Measurements from ENCODE around the gene NDUFS4.
"Not testable (repeated sequence)": the region's sequence is repeated elsewhere in the genome, so short reads cannot be mapped to it uniquely, and the experiment has no call there.

The NDUFS4 gene

DNA sequence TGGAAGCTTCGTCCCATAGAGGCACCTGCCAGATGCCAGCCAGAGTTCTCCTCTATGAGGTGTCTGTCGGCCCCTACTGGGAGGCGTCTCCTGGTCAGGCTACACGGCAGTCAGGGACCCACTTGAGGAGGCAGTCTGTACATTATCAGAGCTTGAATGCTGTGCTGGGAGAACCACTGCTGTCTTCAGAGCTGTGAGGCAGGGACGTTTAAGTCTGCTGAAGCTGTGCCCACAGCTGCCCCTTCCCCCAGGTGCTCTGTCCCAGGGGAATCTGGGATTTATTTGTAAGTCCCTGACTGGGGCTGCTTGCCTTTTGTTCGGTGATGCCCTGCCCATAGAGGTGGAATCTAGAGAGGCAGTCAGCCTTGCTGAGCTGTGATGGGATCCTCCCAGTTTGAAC, 70.8 kb downstream of the NDUFS4 start:
- no peak for DNase-seq (ENCODE audit: low read depth, low spot score)
- no peak overlapping the region for H3K4me3 ChIP-seq (ENCODE audit: low read length)

DNA sequence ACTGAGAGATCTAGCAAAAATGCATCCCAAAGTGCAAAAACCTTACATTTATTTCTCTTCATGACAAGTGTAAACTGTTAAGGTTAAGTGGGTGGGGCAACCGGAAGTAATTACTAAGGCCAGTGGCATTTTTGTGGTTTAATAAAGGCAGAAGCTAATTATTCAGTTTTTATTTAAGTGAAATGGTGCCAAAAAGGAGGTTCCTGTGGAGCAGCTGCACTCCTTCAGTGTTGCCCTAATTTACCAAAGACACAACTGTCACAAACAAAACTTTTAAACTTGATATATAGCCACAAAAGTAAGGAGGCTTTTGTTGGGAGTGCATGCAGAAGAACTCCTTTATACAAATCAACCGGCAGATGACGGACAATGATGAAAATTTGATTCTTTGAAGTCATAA, 81.6 kb downstream of the NDUFS4 start:
- H3K4me3 ChIP-seq (ENCODE audit: low read length), result no peak overlapping the region
- DNase-seq (ENCODE audit: low read depth, low spot score), result no peak

DNA sequence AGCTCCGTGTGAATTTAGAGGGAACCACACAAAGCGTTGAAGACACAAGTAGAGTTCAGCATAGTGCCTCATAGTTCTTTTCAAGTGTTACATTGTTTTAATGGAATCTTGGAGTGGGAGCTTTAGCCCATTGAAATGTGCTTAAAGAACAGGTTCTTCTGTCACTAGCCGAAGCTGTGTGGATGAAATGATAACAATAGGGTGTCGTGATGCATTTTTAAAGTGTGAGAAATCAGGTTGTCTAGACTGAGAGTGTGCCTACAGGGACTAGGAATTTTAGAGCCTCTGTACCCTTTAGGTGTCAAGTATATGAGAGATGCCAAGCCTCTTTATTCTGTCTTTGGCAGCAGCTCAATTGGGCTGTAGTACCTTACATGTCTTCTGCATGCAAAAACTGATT, 83.0 kb downstream of the NDUFS4 start:
- DNase-seq (ENCODE audit: low read depth, low spot score), result no peak
- H3K4me3 ChIP-seq (ENCODE audit: low read length), result no peak overlapping the region

DNA sequence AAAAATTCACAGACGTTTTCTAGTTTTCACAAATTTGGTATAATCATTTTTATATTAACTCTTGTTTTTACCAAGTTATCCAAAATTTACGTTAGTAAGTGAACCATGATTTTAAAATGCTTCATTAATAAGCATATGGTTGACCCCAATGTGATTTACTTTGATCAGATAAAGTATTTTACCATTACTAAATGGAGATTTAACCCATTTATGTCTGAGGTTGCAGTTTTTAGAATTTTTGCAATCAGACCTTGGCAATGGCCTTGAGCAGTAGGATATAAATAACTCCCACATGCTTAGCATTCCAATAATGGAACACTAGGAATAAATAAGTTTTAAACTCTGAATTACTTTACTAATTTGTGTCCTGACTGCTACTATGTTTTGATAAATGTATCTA, 84.6 kb downstream of the NDUFS4 start:
- no peak for DNase-seq (ENCODE audit: low read depth, low spot score)
- H3K4me3 ChIP-seq (ENCODE audit: low read length), result no peak overlapping the region

DNA sequence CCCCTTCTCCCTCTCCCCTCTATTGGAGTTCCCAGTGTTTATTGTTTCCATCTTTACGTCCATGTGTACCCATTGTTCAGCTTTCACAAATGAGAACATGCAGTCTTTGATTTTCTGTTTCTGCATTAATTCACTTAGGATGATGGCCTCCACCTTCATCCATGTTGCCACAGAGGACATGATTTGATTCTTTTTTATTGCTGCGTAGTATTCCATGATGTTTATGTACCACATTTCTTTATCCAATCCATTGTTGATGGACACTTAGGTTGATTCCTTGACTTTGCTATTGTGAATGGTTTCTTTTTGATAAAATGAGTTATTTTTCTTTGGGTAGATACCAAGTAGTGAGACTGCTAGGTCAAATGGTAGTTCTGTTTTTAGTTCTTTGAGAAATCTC, 88.9 kb downstream of the NDUFS4 start:
- no peak overlapping the region for H3K4me3 ChIP-seq (ENCODE audit: low read length)
- DNase-seq (ENCODE audit: low read depth, low spot score), result no peak

DNA sequence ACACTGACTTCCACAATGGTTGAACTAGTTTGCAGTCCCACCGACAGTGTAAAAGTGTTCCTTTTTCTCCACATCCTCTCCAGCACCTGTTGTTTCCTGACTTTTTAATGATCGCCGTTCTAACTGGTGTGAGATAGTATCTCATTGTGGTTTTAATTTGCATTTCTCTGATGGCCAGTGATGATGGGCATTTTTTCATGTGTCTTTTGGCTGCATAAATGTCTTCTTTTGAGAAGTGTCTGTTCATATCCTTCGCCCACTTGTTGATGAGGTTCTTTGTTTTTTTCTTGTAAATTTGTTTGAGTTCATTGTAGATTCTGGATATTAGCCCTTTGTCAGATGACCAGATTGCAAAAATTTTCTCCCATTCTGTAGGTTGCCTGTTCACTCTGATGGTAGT, 100.1 kb downstream of the NDUFS4 start:
- H3K4me3 ChIP-seq (ENCODE audit: low read length); DNase-seq (ENCODE audit: low read depth, low spot score): not testable (repeated sequence)

DNA sequence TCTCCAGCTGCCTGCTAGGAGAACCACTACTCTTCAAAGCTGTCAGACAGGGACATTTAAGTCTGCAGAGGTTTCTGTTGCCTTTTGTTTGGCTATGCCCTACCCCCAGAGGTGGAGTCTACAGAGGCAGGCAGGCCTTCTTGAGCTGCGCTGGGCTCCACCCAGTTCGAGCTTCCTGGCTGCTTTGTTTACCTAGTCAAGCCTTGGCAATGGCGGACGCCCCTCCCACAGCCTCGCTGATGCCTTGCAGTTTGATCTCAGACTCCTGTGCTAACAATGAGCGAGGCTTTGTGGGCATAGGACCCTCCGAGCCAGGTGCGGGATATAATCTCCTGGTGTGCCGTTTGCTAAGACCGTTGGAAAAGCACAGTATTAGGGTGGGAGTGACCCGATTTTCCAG, 104.9 kb downstream of the NDUFS4 start:
- DNase-seq (ENCODE audit: low read depth, low spot score); H3K4me3 ChIP-seq (ENCODE audit: low read length): not testable (repeated sequence)

DNA sequence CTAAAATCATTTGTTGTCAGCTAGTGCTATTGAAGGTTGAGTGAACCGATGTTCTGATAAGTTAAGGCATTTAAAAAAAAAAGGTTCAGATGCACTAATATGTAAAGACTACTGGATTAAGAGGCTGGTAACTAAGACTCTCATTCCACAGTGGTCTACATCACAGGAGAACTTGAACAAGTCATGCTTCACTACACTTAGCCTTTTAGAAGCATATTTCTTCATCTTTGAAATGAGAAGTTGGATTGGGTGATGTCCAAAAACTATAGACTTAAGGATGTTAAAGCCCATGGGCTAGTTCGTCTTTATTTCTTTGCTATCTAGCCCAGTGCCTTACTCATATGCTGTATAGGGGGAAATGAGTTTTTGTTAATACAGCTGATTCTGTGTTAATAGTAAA, 107.2 kb downstream of the NDUFS4 start:
- no peak overlapping the region for H3K4me3 ChIP-seq (ENCODE audit: low read length)
- no peak for DNase-seq (ENCODE audit: low read depth, low spot score)

DNA sequence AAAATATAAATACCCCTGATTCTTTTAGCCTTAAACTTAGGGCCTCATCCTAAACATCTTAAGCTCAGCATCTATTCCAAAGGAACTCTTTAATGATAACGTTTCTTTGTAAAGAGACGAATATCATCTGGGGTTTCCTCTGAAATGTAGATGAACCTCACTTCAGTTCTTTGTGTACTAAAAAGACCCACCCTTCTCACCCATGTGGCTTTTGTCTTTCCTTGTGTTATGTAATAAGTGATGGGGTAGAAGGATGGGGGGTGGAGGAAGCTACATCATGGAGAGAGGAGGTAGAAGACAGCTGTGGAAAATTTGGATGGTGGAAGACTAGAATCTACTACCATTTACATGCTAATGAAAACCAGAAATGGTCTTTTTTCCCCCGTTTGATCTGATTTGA, 111.0 kb downstream of the NDUFS4 start:
- no peak for DNase-seq (ENCODE audit: low read depth, low spot score)
- H3K4me3 ChIP-seq (ENCODE audit: low read length), result no peak overlapping the region

DNA sequence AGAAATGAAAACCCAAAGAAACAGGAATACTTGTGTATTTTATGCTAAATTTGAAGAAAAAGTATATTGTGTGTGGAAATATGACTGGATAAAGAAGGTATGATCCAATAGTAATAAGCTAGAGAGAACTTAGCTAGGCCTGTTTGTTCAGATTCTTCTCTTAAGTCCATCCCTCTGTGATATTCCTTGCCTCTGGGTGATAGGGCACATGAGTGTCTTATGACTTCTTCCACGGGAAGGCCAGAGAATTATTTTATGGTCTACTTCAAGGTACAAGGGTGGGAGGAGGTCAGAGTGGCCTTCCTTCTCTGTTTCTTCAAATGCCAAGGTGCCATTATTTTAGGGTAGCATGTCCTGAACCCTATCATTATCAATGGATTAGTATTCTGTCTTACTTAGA, 113.7 kb downstream of the NDUFS4 start:
- DNase-seq (ENCODE audit: low read depth, low spot score), result no peak
- H3K4me3 ChIP-seq (ENCODE audit: low read length), result no peak overlapping the region

DNA sequence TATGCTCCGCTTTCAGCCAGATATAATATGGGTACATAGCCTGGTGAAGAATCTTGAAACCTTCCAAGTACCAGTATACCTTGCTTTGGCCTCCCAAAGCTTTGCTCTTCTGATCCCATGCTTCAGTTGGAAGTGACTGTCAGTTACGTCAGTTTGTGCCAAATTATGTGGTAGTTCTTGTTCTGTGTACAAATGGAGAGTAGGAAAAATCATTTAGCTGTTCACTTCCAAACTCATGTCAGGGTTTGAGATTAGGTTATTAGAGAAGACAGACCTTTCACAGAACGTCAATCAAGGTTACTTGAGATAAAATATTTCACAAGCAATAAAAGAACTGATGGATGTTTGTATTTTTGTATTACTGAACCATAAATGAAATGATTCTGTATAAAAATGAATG, 117.2 kb downstream of the NDUFS4 start:
- no peak overlapping the region for H3K4me3 ChIP-seq (ENCODE audit: low read length)
- no peak for DNase-seq (ENCODE audit: low read depth, low spot score)

DNA sequence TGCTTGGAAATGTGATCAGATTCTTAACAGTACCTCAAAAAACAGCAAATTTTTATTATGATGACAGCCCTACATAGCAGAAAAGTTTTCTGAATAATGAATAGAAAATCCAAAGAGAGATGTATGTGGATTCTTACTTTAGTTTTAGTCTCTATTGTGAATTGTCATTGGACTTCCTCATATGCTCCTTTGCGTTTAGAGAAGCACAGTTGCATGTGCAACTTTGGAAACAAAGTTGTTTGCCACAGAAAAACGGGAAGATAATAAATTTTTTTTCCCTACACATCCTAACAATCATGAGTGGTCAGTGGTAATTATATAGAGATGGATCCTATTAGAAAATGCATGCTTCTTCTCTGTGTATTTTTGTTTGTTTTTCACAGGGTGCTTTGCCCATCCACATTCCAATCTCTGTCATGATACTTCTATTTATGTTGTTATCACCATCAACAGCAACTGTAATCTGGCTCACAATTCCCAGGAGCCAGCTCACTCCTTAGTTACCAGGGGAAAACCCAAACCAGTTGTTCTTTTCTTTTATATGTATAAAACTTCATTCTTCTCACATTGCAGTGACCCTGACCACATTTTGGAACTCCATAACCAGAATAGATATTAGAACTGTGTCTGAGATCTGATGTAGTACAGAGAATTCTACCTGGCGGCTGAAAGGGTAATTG, 118.7 kb downstream of the NDUFS4 start:
- no peak overlapping the region for H3K4me3 ChIP-seq (ENCODE audit: low read length)
- DNase-seq (ENCODE audit: low read depth, low spot score), result no peak

DNA sequence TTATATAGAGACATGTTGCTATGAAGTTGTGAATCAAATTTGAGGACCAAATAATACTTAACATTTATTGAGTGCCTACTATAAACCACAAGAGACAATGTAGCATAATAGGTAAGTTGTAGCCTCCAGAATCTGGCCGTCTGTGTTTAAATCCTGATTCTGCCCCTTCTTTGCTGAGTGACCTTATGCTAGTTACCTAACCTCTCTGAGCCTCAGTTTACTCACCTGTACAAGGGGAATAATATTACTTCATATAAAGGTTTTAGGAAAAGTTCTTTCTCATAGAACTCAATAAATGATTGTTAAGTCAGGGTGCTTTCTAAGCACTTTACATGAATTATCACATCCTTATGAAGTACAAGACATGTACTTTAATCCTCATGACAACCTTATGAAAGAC, 120.6 kb downstream of the NDUFS4 start:
- no peak for DNase-seq (ENCODE audit: low read depth, low spot score)

DNA sequence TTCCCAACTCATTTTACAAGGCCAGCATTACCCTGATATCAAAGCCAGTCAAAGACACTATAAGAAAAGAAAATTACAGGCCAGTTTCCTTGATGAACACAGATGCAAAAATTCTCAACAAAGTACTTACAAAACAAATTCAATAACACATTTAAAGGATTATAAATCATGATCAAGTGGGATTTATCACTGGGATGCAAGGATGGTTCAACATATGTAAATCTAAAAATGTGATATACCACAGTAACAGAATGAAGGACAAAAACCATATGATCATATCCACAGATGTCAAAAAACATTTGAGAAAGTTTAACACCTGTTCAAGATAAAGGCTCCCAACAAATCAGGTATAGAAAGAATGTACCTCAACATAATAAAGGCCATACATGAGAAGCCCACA, 130.6 kb downstream of the NDUFS4 start:
- no peak for DNase-seq (ENCODE audit: low read depth, low spot score)
- H3K4me3 ChIP-seq (ENCODE audit: low read length), result no peak overlapping the region

More for the DNA sequence above, 120.6 kb downstream of the NDUFS4 start:
- no peak overlapping the region for H3K4me3 ChIP-seq (ENCODE audit: low read length)

DNA sequence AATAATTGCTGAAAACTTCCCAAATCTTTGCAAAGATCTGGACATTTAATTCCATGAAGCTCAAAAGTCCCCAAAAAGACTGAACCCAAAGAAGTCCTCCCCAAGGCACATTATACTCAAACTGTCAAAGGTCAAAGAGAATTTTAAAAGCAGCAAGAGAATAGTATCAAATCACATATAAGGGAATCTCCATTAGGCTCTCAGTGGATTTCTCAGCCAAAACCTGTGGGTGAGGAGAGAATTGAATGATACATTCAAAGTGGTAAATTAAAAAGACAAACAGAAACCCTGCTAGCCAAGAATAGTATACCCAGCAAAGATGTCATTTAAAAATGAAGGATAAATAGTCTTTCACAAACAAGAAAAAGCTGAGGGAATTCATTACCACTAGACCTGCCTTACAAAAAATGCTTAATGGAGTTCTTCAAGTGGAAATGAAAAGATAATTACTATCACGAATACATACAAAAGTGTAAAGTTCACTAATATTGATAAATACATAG, 134.1 kb downstream of the NDUFS4 start:
- no peak overlapping the region for H3K4me3 ChIP-seq (ENCODE audit: low read length)
- no peak for DNase-seq (ENCODE audit: low read depth, low spot score)

DNA sequence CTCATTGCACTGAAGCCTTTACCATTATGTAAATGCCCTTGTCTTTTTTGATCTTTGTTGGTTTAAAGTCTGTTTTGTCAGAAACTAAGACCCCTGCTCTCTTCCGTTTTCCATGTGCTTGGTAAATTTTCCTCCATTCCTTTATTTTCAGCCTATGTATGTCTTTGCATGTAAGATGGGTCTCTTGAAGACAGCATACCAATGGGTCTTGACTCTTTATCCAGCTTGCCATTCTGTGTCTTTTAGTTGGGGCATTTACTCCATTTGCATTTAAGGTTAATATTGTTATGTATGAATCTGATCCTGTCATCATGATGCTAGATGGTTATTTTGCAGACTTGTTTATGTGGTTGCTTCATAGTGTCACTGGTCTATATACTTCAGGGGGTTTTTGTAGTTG, 150.0 kb downstream of the NDUFS4 start:
- H3K4me3 ChIP-seq (ENCODE audit: low read length); DNase-seq (ENCODE audit: low read depth, low spot score): not testable (repeated sequence)

DNA sequence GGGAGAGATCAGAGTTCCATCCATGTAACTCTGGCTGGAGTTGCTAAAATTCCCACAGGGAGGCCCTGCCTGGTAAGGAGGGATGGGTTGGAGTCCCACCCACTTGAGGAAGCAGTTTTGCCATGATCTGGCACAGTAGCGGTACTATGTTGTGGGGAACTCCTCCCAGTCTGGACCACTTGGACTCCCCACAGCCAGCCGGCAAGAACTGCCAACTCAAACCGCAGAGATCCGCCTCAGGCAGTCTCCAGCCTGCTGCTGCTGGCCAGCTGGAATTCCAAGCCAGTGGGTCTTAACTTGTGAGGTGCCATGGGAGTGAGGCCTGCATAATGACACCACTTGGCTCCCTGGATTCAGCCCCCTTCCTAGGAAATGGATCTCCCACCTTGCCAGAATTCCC, 151.9 kb downstream of the NDUFS4 start:
- no peak overlapping the region for H3K4me3 ChIP-seq (ENCODE audit: low read length)
- no peak for DNase-seq (ENCODE audit: low read depth, low spot score)

DNA sequence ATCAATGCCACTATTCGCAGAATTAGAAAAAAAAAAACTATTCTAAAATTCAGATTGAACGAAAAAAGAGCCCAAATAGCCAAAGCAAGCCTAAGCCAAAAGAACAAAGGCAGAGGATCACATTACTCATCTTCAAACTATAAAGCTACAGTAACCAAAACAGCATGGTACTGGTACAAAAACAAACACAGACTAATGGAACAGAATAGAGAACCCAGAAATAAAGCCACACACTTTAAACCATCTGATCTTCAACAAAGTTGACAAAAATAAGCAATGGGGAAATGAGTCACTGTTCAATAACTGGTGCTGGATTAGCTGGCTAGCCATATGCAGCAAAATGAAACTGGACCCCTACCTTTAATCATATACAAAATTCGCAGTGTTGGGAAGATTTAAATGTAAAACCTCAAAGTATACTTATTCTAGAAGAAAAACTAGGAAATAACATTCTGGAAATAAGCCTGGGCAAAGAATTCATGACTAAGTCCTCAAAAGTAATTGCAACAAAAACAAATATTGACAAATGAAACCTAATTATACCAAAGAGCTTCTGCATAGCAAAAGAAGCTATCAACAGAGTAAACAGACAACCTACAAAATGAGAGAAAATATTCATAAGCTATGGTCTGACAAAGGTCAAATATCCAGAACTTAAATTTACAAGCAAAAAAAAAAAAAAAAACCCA, 153.7 kb downstream of the NDUFS4 start:
- DNase-seq (ENCODE audit: low read depth, low spot score), result no peak
- H3K4me3 ChIP-seq (ENCODE audit: low read length), result no peak overlapping the region

DNA sequence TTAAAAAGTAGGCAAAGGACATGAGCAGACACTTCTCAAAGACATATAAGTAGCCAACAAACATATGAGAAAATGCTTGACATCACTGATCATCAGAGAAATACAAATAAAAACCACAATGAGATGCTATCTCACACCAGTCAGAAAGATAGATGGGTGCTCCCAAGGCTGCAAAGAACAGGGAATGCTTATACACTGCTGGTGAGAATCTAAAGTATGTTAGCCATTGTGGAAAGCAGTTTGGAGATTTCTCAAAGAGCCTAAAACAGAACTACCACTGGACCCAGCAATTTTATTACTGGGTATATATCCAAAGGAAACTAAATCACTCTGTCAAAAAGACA, 154.2 kb downstream of the NDUFS4 start:
- H3K4me3 ChIP-seq (ENCODE audit: low read length), result no peak overlapping the region
- no peak for DNase-seq (ENCODE audit: low read depth, low spot score)

DNA sequence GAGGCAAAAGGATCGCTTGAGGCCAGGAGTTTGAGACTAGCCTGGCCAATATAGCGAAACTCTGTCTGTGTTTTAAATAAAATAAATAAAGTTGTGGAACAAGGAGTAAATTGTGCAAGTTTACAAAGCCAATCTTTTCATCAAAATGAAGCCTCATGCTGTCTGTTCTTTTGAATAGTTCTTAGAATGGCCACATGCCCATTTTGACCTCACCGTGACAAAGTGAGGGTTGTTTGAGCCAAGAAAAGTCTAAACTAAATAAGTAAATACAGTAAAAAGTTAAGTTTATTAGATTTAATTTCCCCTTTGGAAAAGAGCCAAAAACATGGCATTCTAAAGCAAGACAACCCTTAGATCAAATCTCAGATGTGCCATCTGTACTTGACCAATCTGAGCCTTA, 165.7 kb downstream of the NDUFS4 start:
- no peak for DNase-seq (ENCODE audit: low read depth, low spot score)
- H3K4me3 ChIP-seq (ENCODE audit: low read length), result no peak overlapping the region

DNA sequence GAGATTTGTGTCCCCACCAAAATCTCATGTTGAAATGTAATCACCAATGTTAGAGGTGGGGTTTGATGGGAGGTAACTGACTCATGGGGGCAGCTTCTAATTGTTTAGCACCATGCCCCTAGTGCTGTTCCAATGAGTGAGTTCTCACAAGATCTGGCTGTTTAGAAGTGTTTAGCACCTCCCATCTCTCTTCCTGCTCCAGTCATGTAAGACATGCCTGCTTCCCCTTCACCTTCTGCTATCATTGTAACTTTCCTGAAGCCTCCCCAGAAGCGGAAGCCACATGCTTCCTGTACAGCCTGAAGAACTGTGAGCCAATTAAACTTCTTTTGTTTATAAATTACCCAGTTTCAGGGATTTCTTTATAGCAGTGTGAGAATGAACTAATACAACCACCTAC, 170.5 kb downstream of the NDUFS4 start:
- H3K4me3 ChIP-seq (ENCODE audit: low read length), result no peak overlapping the region
- peak; percentile 58 for DNase-seq (ENCODE audit: low read depth, low spot score)

Data from Jurkat, Clone E6-1 (cell line).